Measurements from ENCODE around the gene CD4. TPM values are rescaled to one million over a fixed set of nuclear protein-coding genes. Genes with fewer than 3 reads are reported as not detected.
A peak's percentile ranks its signal among the peaks of the same experiment; 100 is the strongest.

Gene CD4
- total and polyA plus RNA-seq, 10 of the 15 experiments (the other 5 are each of a cell fraction or from before 2014, with no cell fraction given), result 0.24 to 1.6 (median 0.69) TPM

DNA sequence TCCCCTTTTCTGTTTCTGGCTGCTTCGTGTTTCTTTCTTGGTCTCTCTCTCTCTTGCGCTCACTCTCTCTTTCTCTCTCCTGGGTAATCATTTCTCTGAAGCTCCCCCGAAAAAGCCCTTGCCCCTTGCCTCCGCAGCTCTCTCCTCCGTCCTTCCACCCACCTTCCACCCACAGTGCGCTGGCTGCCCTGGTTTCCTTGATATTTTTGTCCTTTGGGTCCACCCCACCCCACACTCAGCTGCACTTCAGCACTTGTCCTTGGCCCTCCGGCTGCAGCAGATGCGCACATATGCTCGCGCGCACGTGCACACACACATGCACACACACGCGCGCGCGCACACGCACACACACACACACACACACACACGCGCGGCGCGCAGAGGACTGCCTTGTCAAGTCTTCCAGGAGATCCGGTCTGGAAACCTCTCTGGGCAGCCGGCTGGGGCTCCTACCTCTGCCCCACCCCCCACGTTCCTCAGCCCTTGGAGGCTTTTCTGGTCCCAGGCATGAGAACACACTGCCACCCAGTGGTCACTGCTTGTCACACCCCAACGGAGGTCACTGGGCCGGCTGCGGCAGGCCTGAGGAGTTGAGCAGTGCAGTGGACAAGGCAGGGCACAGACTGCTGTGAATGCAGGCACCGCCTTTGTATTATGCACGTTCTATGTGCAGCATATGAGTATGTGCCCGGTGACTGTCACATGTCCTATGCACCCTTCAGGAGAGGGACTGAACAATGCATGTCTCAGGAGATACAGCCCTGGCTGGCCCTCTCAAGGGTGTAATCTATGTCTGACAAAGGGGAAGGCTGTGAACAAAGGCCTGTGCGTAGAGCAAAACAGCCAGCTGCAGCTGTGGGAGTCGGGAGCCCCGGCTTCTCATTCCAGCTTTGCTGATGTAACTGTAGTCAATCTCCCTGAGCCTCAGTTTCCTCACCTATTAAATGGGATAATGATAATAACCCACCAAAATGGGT, 10.5 kb upstream of the CD4 start:
- Histone ChIP-seq H3K4me2 (ENCODE audit: control insufficient read depth, insufficient read depth) (peak overlapping the region; percentile 79), H3K9ac (ENCODE audit: control insufficient read depth, insufficient read depth, low read length) (peak overlapping the region; percentile 19), H3K4me3 (peak overlapping the region; percentile 56), H3K27me3 (replicated peaks in 1 of 2; ENCODE audit: control insufficient read depth in 2 of 2, insufficient read depth in 2 of 2, low read length in 1 of 2) (no peaks in the 10 kb centered on the region), H3K27ac (ENCODE audit: control insufficient read depth, insufficient read depth) (no peak overlapping the region), H3K9me3 (replicated peaks; ENCODE audit: control insufficient read depth, insufficient read depth, low read length) (no peaks in the 10 kb centered on the region), H3K4me1 (ENCODE audit: control insufficient read depth, insufficient read depth, low read length) (peaks cover 29% of the 10 kb centered on the region), H3K79me2 (ENCODE audit: control insufficient read depth, insufficient read depth, low read length) (no peaks in the 10 kb centered on the region; the same call in 1 of the 2 replicates), H3K36me3 (ENCODE audit: control insufficient read depth in 2 of 2, insufficient read depth in 2 of 2, low read length in 1 of 2) (no peaks in the 10 kb centered on the region), H2AFZ (ENCODE audit: control insufficient read depth, low read depth, low read length) (peak overlapping the region; percentile 70), H4K20me1 (ENCODE audit: control insufficient read depth, insufficient read depth) (no peaks in the 10 kb centered on the region)
- no TSS peak for BruUV-seq (replicated peaks)
- DNase-seq (ENCODE audit: low read depth, low spot score) (peak; percentile 72), FAIRE-seq (peak; percentile 94), ATAC-seq (peak; percentile 96)
- ChIA-PET CTCF (interaction anchor here (0.6 to 12.7 kb wide), 16 partner anchors 12 to 334 kb away, joined by 3 to 221 read pairs (median 3); partner anchors contain the start of genes MLF2 and PTMS), RAD21 (ENCODE audit: unreplicated experiment) (interaction anchor here (0.6 to 5.7 kb wide), 10 partner anchors 13 to 213 kb away, joined by 3 to 68 read pairs (median 4); partner anchors contain the start of genes COPS7A, MLF2 and PTMS), SMC1A (ENCODE audit: uncharacterized antibody, unreplicated experiment) (interaction anchor here (0.7 to 6.6 kb wide), 17 partner anchors 10 to 163 kb away, joined by 3 to 84 read pairs (median 4); partner anchors contain the start of genes CD4, COPS7A, GNB3 and MLF2), POLR2A (interaction anchor here (0.7 to 2.5 kb wide), 10 partner anchors 12 to 214 kb away, joined by 3 to 9 read pairs (median 4); partner anchors contain the start of genes MLF2, PTMS and USP5)
- 4% methylated on average over 32 of the region's 35 CpGs for WGBS (ENCODE audit: insufficient coverage, insufficient replicate concordance, low lambda C conversion rate, missing lambda C conversion rate)
- intact Hi-C loops (cut with micrococcal nuclease; ENCODE audit: unreplicated experiment) (loop anchor here (1.0 to 5.0 kb wide), 5 partner anchors 26 to 227 kb away; partner anchors contain the start of genes MLF2 and ZNF384), in situ Hi-C loops (cut with MboI) (no loop called here)
- TF ChIP-seq SPI1 (IDR thresholded peaks at IDR 0.05; ENCODE audit: borderline replicate concordance, insufficient read depth, low read depth, low read length) (no peak), MYC (IDR thresholded peaks at IDR 0.05; ENCODE audit: insufficient read depth, insufficient read length, insufficient replicate concordance, low read length, severe bottlenecking) (peak; percentile 78), KLF5 (IDR thresholded peaks at IDR 0.05; ENCODE audit: partially characterized antibody) (peak; percentile 65), RB1 (IDR thresholded peaks at IDR 0.05; ENCODE audit: borderline replicate concordance) (peak; percentile 88; the same call in 1 of the 2 replicates), EED (IDR thresholded peaks at IDR 0.05; ENCODE audit: low read depth) (peak; percentile 75), IKZF2 (IDR thresholded peaks at IDR 0.05) (peak; percentile 85 to 89), ETV6 (conservative IDR thresholded peaks at IDR 0.05 in 1 of 2, IDR thresholded peaks at IDR 0.05 in 1 of 2; ENCODE audit: borderline replicate concordance in 1 of 2, low read depth in 1 of 2) (no peak), BACH1 (IDR thresholded peaks at IDR 0.05; ENCODE audit: borderline replicate concordance) (peak; percentile 20; the same call in 1 of the 2 replicates), CREB1 (IDR thresholded peaks at IDR 0.05; ENCODE audit: low read depth) (peak; percentile 67; the same call in 1 of the 2 replicates), MEF2A (IDR thresholded peaks at IDR 0.05; ENCODE audit: insufficient read depth, low read depth, low read length) (no peak), IRF4 (IDR thresholded peaks at IDR 0.05; ENCODE audit: low read depth, low read length) (0 out of 2 replicates have a peak, but pooled peaks have one; percentile 2), EZH2 (IDR thresholded peaks at IDR 0.05; ENCODE audit: borderline replicate concordance, control insufficient read depth, low read depth, low read length) (no peak), FOXM1 (IDR thresholded peaks at IDR 0.05; ENCODE audit: low read depth, low read length) (no peak), LARP7 (IDR thresholded peaks at IDR 0.05) (peak; percentile 63; the same call in 1 of the 2 replicates)
- TF ChIP-seq, protein P1, sequence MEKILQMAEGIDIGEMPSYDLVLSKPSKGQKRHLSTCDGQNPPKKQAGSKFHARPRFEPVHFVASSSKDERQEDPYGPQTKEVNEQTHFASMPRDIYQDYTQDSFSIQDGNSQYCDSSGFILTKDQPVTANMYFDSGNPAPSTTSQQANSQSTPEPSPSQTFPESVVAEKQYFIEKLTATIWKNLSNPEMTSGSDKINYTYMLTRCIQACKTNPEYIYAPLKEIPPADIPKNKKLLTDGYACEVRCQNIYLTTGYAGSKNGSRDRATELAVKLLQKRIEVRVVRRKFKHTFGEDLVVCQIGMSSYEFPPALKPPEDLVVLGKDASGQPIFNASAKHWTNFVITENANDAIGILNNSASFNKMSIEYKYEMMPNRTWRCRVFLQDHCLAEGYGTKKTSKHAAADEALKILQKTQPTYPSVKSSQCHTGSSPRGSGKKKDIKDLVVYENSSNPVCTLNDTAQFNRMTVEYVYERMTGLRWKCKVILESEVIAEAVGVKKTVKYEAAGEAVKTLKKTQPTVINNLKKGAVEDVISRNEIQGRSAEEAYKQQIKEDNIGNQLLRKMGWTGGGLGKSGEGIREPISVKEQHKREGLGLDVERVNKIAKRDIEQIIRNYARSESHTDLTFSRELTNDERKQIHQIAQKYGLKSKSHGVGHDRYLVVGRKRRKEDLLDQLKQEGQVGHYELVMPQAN (conservative IDR thresholded peaks at IDR 0.05), result peak; percentile 79
- TF ChIP-seq, protein P2, sequence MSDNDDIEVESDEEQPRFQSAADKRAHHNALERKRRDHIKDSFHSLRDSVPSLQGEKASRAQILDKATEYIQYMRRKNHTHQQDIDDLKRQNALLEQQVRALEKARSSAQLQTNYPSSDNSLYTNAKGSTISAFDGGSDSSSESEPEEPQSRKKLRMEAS (IDR thresholded peaks at IDR 0.05; ENCODE audit: low read depth, low read length), result peak; percentile 59
- TF ChIP-seq, protein P3, sequence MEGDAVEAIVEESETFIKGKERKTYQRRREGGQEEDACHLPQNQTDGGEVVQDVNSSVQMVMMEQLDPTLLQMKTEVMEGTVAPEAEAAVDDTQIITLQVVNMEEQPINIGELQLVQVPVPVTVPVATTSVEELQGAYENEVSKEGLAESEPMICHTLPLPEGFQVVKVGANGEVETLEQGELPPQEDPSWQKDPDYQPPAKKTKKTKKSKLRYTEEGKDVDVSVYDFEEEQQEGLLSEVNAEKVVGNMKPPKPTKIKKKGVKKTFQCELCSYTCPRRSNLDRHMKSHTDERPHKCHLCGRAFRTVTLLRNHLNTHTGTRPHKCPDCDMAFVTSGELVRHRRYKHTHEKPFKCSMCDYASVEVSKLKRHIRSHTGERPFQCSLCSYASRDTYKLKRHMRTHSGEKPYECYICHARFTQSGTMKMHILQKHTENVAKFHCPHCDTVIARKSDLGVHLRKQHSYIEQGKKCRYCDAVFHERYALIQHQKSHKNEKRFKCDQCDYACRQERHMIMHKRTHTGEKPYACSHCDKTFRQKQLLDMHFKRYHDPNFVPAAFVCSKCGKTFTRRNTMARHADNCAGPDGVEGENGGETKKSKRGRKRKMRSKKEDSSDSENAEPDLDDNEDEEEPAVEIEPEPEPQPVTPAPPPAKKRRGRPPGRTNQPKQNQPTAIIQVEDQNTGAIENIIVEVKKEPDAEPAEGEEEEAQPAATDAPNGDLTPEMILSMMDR (IDR thresholded peaks at IDR 0.05 in 2 of 3, conservative IDR thresholded peaks at IDR 0.05 in 1 of 3; ENCODE audit: control insufficient read depth in 2 of 3, extremely low read depth in 1 of 3, insufficient read depth in 1 of 3, low read depth in 3 of 3, low read length in 3 of 3), result peak; percentile 95 to 99 (median 96); a peak in 5 of 6 replicates

Measured in GM12878 (cell line).